HCT116 (cell line): ENCODE measurements around the gene FLNB. TPM values are rescaled to one million over a fixed set of nuclear protein-coding genes. Genes with fewer than 3 reads are reported as not detected.

ENCODE experiments used
- ATAC-seq: fragments of 200-7000 bp; cut with Tn5 transposase; 2 replicates; pipeline ENCODE4 v1.9.1; 2020; ENCODE audit warnings: mild to moderate bottlenecking, moderate library complexity
- BruUV-seq: library from RNA; stranded (reverse); fragments of 400-500 nt; replicated peaks from 2 replicates; lab custom pipeline; 2021; lab: Mats Ljungman, UMichigan
- CTCF ChIA-PET: fragments of 300-600 bp; sonication (Branson Sonifier 250); formaldehyde crosslinking; loops from one replicate; lab custom pipeline; 2021; ENCODE audit warnings: antibody characterized with exemption; lab: Charles Lee
- POLR2A ChIA-PET: fragments of 300-600, 350-600 bp; sonication (Branson Sonifier 250); formaldehyde crosslinking; loops from one replicate; lab custom pipeline; 2021; ENCODE audit warnings: antibody characterized with exemption; lab: Charles Lee
- RAD21 ChIA-PET, 2 experiments: fragments of 300-600 bp; sonication (Branson Sonifier 250); formaldehyde crosslinking; loops; one replicate each; lab custom pipeline; 2023; ENCODE audit warnings: low total read pairs in 2 of 2; ENCODE audit not compliant: uncharacterized antibody in 2 of 2, unreplicated experiment in 2 of 2, low non-redundant PET in 1 of 2; lab: Charles Lee
- DNase-seq: peaks from one replicate; pipeline ENCODE4 v3.0.0-alpha.2; 2010; ENCODE audit warnings: low read depth, low spot score
- H2AFZ ChIP-seq: fragments of 200-600 bp; shearing (Covaris generic), sonication (generic); 2 replicates; pipeline ENCODE4 v1.6.1; 2017; ENCODE audit warnings: low read depth, mixed run types, mixed read lengths, antibody characterized with exemption, low read length; ENCODE audit not compliant: poor library complexity, severe bottlenecking
- H3K27ac ChIP-seq: 2 replicates; pipeline ENCODE4 v1.5.1; 2012; ENCODE audit warnings: low read depth, low read length
- H3K27me3 ChIP-seq: fragments of 200-600 bp; sonication (generic); 2 replicates; pipeline ENCODE4 v1.6.1; 2016; ENCODE audit warnings: mixed run types, low read length, mixed read lengths; ENCODE audit not compliant: insufficient read depth
- H3K36me3 ChIP-seq, 2 experiments: fragments of 200-500 bp in 1 of 2; fragments of 200-600 bp in 1 of 2; sonication (Bioruptor generic) in 1 of 2; sonication (generic) in 1 of 2; 2 replicates each; pipeline versions ENCODE4 v1.5.1 to v1.6.1; 2014 to 2016; ENCODE audit warnings: low read length in 2 of 2, inconsistent platforms in 1 of 2, mixed read lengths in 1 of 2, mixed run types in 1 of 2; ENCODE audit not compliant: insufficient read depth in 2 of 2, control insufficient read depth in 1 of 2
- H3K4me1 ChIP-seq, 2 experiments: fragments of 200-600 bp in 1 of 2; sonication (generic) in 1 of 2; 2 replicates each; pipeline versions ENCODE4 v1.5.1 to v1.6.1; 2012 to 2017; ENCODE audit warnings: low read length in 2 of 2, inconsistent platforms in 1 of 2, mild to moderate bottlenecking in 1 of 2, mixed read lengths in 1 of 2, mixed run types in 1 of 2, moderate library complexity in 1 of 2; ENCODE audit not compliant: insufficient read depth in 2 of 2, control insufficient read depth in 1 of 2
- H3K4me2 ChIP-seq: fragments of 200-600 bp; sonication (generic); 2 replicates; pipeline ENCODE4 v1.6.1; 2017; ENCODE audit warnings: mixed run types, low read length, mixed read lengths
- H3K4me3 ChIP-seq, 2 experiments: fragments of 200-600 bp in 1 of 2; sonication (generic) in 1 of 2; replicated peaks in 1 of 2; 2 replicates each; pipeline ENCODE4 v1.5.1; 2011 to 2016; ENCODE audit warnings: low read length in 2 of 2, control low read depth in 1 of 2, low read depth in 1 of 2, mild to moderate bottlenecking in 1 of 2, mixed read lengths in 1 of 2, mixed run types in 1 of 2
- H3K79me2 ChIP-seq: fragments of 200-600 bp; sonication (generic); 2 replicates; pipeline ENCODE4 v1.6.1; 2017; ENCODE audit warnings: mild to moderate bottlenecking, mixed run types, low read length, moderate library complexity, mixed read lengths; ENCODE audit not compliant: insufficient read depth
- H3K9ac ChIP-seq: fragments of 200-600 bp; sonication (generic); 2 replicates; pipeline ENCODE4 v1.6.1; 2016; ENCODE audit warnings: low read length, mixed read lengths
- H3K9me2 ChIP-seq: fragments of 200-600 bp; sonication (generic), shearing (Covaris generic); 2 replicates; pipeline ENCODE4 v1.6.1; 2017; ENCODE audit warnings: mixed run types, mild to moderate bottlenecking, moderate library complexity; ENCODE audit not compliant: insufficient read depth
- H3K9me3 ChIP-seq, 2 experiments: fragments of 200-500 bp in 1 of 2; fragments of 200-600 bp in 1 of 2; sonication (Bioruptor generic) in 1 of 2; sonication (generic) in 1 of 2; 2 replicates each; pipeline ENCODE4 v1.6.1; 2014 to 2017; ENCODE audit warnings: low read length in 2 of 2, mixed read lengths in 2 of 2, inconsistent platforms in 1 of 2, low read depth in 1 of 2, mild to moderate bottlenecking in 1 of 2, mixed run types in 1 of 2, moderate library complexity in 1 of 2; ENCODE audit not compliant: control insufficient read depth in 1 of 2, insufficient read depth in 1 of 2
- H4K20me1 ChIP-seq: fragments of 200-600 bp; sonication (generic), shearing (Covaris generic); 2 replicates; pipeline ENCODE4 v1.6.1; 2017; ENCODE audit warnings: mixed run types, mild to moderate bottlenecking, moderate library complexity; ENCODE audit not compliant: insufficient read depth
- CBX3 ChIP-seq: IDR thresholded peaks from 2 replicates; pipeline ENCODE4 v1.6.1; 2012; ENCODE audit warnings: low read depth
- FOSL1 ChIP-seq: IDR thresholded peaks from 2 replicates; pipeline ENCODE4 v1.6.1; 2012; ENCODE audit warnings: low read depth
- SRF ChIP-seq: IDR thresholded peaks from 2 replicates; pipeline ENCODE4 v1.6.1; 2012; ENCODE audit warnings: low read depth
- intact Hi-C: fragments of 100-400 bp; cut with micrococcal nuclease; formaldehyde crosslinking; loops from 2 replicates; pipeline ENCODE4 v1.10.0; 2022
- total RNA-seq: library from RNA; stranded (reverse); gene quantifications from one replicate; pipeline ENCODE4 v1.2.1, GENCODE V29; 2021; ENCODE audit not compliant: unreplicated experiment
- TF ChIP-seq, protein P1 (sequence below), 3 experiments: fragments of 200-600 bp in 1 of 3; sonication (generic) in 1 of 3; IDR thresholded peaks in 2 of 3; conservative IDR thresholded peaks in 1 of 3; 2 replicates each; pipeline ENCODE4 v1.5.1; 2012 to 2017; ENCODE audit warnings: low read depth in 2 of 3, low read length in 2 of 3, antibody characterized with exemption in 1 of 3, borderline replicate concordance in 1 of 3, control low read depth in 1 of 3, mild to moderate bottlenecking in 1 of 3, mixed read lengths in 1 of 3, mixed run types in 1 of 3, moderate library complexity in 1 of 3; ENCODE audit not compliant: insufficient read depth in 1 of 3

Gene FLNB
- total RNA-seq, 1 experiment from 2014 or later = 116 TPM

DNA sequence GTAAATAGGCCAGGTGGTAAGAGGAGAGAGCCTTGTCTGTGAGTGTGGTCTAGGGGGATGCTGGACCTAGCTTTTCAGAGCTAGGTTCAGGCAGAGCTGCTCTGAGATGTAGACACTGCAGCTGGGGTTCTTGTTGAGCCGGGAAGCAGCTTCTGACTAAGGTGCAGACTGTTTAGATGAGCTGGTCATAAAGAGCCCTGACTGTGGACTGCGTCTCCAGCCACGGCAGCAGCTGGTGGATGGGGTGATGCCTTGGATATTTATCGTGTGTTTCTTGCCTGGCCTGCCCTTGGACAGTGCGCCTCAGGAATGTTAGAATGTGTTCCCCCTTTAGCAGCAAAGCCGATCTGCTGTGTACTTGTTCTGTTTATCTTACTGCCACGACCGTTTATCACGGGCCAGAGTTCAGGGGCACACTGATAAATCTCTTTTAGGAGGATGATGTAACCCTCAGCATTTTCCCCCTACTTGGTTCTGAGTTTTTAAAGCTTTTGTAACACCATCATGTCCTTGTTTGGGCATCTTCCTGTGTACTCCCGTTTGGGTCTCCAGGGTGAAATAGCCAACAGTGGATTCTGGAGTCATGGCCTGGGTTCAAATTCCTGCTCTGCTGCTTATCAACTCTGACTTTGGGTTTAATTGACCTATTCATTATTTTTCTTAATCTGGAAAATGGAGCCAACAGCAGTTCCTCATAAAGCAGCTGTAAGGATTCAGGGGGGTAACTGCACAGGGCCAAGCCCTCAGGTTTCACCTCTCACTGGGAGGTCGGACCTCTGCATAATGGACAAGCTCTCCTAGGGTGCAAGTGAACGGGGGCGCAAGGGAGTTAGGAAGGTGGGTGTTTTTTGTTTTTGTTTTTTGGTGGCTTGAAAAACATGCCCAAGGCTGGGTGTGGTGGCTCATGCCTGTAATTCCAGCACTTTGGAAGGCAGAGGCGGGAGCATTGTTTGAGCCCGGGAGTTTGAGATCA lies 51.4 kb downstream of the FLNB start:
- no TSS peak for BruUV-seq
- Histone ChIP-seq H3K79me2 (peaks cover 75% of the 10 kb centered on the region), H3K4me1 (peaks cover 44 to 70% of the 10 kb centered on the region in 2 experiments), H3K4me3 (no peak overlapping the region), H4K20me1 (peaks cover 8% of the 10 kb centered on the region; the same call in 1 of the 2 replicates), H3K9me3 (no peaks in the 10 kb centered on the region), H3K4me2 (peak overlapping the region; percentile 54), H2AFZ (no peak overlapping the region), H3K36me3 (no peaks in the 10 kb centered on the region), H3K9ac (no peak overlapping the region), H3K27ac (no peak overlapping the region), H3K27me3 (no peaks in the 10 kb centered on the region), H3K9me2 (no peaks in the 10 kb centered on the region)
- peak; percentile 37; the same call in 1 of the 2 replicates for TF ChIP-seq SRF
- TF ChIP-seq, protein P1, sequence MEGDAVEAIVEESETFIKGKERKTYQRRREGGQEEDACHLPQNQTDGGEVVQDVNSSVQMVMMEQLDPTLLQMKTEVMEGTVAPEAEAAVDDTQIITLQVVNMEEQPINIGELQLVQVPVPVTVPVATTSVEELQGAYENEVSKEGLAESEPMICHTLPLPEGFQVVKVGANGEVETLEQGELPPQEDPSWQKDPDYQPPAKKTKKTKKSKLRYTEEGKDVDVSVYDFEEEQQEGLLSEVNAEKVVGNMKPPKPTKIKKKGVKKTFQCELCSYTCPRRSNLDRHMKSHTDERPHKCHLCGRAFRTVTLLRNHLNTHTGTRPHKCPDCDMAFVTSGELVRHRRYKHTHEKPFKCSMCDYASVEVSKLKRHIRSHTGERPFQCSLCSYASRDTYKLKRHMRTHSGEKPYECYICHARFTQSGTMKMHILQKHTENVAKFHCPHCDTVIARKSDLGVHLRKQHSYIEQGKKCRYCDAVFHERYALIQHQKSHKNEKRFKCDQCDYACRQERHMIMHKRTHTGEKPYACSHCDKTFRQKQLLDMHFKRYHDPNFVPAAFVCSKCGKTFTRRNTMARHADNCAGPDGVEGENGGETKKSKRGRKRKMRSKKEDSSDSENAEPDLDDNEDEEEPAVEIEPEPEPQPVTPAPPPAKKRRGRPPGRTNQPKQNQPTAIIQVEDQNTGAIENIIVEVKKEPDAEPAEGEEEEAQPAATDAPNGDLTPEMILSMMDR (IDR thresholded peaks at IDR 0.05 in 2 of 3, conservative IDR thresholded peaks at IDR 0.05 in 1 of 3; ENCODE audit: borderline replicate concordance in 1 of 3, insufficient read depth in 1 of 3, low read depth in 2 of 3, low read length in 2 of 3) = no peak
- DNase-seq = no peak
- intact Hi-C loops = no loop called here
- ChIA-PET POLR2A (interaction anchor here (1.2 kb wide), 1 partner anchor 7 kb away, joined by 3 read pairs; no protein-coding TSS in a partner anchor), CTCF (interaction anchor here (0.6 kb wide), 1 partner anchor 279 kb away, joined by 3 read pairs; no protein-coding TSS in a partner anchor), RAD21 (no interaction called here)
- ATAC-seq = 0 out of 2 replicates have a peak, but pooled peaks have one; percentile 8

DNA sequence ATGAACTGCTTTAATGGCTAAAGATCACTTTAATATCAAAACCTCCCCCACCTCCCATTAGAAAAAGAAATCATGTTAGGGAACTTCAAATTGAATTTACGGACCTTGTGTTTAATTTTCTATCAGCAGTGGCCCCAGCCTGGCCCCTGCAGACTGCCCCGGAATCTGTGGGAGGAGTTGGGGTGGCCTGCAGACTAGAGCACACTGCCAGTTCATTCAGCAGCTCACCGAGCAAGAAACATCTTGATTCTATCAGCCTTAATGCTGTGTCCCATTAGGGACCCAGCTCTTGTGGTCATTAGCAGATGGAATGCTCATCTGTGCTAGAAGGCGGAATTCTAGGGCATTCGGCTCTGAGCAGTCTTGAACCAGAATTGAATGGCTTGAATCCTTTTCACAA lies 54.2 kb downstream of the FLNB start:
- ChIA-PET POLR2A (no interaction called here), CTCF (no interaction called here), RAD21 (no interaction called here)
- H3K9me2 ChIP-seq = no peaks in the 10 kb centered on the region
- no peaks in the 10 kb centered on the region for H3K9me3 ChIP-seq
- TF ChIP-seq FOSL1 (no peak), CBX3 (no peak)
- no peaks in the 10 kb centered on the region for H3K27me3 ChIP-seq
- no peak overlapping the region for H3K9ac ChIP-seq
- no peak overlapping the region for H2AFZ ChIP-seq
- H3K79me2 ChIP-seq = peaks cover 78% of the 10 kb centered on the region
- DNase-seq = no peak
- H3K36me3 ChIP-seq = no peaks in the 10 kb centered on the region
- no peak overlapping the region for H3K27ac ChIP-seq
- H3K4me3 ChIP-seq = no peak overlapping the region
- H3K4me2 ChIP-seq = no peak overlapping the region
- H3K4me1 ChIP-seq = peaks cover 41 to 75% of the 10 kb centered on the region in 2 experiments
- H4K20me1 ChIP-seq = peaks cover 8% of the 10 kb centered on the region; the same call in 1 of the 2 replicates
- intact Hi-C loops = no loop called here
- no peak for ATAC-seq
- no TSS peak for BruUV-seq
